Stimulated activated CD4-positive, alpha-beta T cell treated with anti-CD3 and anti-CD28 coated beads, Interleukin-4, amount 100 ng/mL, for 4 hours (primary cell): ENCODE data around the gene MRPL53.

Experiments
- DNase-seq, 2 experiments: peaks; one replicate each; pipeline ENCODE4 v3.0.0-alpha.2; 2020

MRPL53 gene

GRCh38 chr2:74424139-74424992 is 48.1 kb downstream of the MRPL53 start:
- DNase-seq: no peak

GRCh38 chr2:74423231-74424095 is 49.0 kb downstream of the MRPL53 start:
- DNase-seq: no peak
